ENCODE data around the gene DOK5.

- TF ChIP-seq CTCF (conservative IDR thresholded peaks at IDR 0.05; ENCODE audit: low read depth in 2 of 2) (no peak), STAT1 (IDR thresholded peaks at IDR 0.05; ENCODE audit: unreplicated experiment) (no peak), CREB1 (CRISPR knock-in tag; IDR thresholded peaks at IDR 0.05; ENCODE audit: low read depth) (no peak), POLR2AphosphoS5 (IDR thresholded peaks at IDR 0.05; ENCODE audit: low read depth) (no peak)
- TF ChIP-seq, protein P1, sequence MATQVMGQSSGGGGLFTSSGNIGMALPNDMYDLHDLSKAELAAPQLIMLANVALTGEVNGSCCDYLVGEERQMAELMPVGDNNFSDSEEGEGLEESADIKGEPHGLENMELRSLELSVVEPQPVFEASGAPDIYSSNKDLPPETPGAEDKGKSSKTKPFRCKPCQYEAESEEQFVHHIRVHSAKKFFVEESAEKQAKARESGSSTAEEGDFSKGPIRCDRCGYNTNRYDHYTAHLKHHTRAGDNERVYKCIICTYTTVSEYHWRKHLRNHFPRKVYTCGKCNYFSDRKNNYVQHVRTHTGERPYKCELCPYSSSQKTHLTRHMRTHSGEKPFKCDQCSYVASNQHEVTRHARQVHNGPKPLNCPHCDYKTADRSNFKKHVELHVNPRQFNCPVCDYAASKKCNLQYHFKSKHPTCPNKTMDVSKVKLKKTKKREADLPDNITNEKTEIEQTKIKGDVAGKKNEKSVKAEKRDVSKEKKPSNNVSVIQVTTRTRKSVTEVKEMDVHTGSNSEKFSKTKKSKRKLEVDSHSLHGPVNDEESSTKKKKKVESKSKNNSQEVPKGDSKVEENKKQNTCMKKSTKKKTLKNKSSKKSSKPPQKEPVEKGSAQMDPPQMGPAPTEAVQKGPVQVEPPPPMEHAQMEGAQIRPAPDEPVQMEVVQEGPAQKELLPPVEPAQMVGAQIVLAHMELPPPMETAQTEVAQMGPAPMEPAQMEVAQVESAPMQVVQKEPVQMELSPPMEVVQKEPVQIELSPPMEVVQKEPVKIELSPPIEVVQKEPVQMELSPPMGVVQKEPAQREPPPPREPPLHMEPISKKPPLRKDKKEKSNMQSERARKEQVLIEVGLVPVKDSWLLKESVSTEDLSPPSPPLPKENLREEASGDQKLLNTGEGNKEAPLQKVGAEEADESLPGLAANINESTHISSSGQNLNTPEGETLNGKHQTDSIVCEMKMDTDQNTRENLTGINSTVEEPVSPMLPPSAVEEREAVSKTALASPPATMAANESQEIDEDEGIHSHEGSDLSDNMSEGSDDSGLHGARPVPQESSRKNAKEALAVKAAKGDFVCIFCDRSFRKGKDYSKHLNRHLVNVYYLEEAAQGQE (IDR thresholded peaks at IDR 0.05; ENCODE audit: unreplicated experiment), result no peak
Measured at GRCh38 chr20:54601831-54602515, 126.6 kb downstream of the DOK5 start.

Data from GM23338 (cell line).